Fibroblast of mammary gland (primary cell): Measurements from ENCODE around the gene WHRN.

ENCODE experiments used
- DNase-seq: peaks from one replicate; pipeline ENCODE4 v3.0.0-alpha.2; 2010; ENCODE audit warnings: low read depth
- H3K4me3 ChIP-seq: 2 replicates; pipeline ENCODE4 v1.5.1; 2011; ENCODE audit warnings: low read depth, mild to moderate bottlenecking, low read length, moderate library complexity; ENCODE audit not compliant: control insufficient read depth
- TF ChIP-seq, protein P1 (sequence below): conservative IDR thresholded peaks from 2 replicates; pipeline ENCODE4 v1.5.1; 2011; ENCODE audit warnings: low read depth, low read length, inconsistent platforms; ENCODE audit not compliant: control insufficient read depth, insufficient read depth

The WHRN gene

DNA sequence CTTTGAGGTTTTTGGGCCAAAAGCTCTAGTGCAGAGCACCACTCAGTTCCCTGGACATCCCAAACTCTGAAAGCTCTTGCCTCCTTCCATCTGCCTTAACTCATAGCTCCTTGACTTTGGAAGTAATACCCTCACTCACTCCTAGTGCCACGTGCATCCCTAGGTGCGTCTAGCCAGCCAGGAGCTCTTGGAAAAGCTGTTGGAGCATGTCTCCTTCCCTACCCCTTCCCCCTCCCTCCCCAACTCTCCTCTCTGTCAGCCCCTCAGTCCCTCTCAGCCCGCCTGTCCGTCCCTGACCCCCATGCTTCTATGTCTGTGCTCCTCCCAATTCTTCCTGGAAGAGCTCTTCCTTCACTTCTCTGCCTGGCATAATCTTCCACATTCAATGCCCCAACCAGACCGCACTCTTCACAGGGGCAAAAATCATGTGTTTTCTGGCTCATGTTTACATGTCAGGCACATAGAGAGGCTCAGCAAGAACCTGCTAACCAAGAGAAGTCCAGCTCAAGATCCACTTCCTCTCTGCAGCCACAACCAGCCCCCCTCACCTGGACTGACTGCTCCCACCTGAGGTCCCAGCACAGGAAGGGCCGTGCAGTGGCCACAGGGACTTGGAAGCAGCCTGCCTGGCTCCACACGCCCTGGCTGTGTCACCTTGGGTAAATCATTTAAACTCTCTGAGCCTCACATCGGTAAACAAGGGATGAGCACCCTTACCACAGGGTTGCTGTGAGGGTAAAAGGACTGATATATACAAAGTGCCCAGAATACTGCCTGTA, 58.4 kb downstream of the WHRN start:
- TF ChIP-seq, protein P1, sequence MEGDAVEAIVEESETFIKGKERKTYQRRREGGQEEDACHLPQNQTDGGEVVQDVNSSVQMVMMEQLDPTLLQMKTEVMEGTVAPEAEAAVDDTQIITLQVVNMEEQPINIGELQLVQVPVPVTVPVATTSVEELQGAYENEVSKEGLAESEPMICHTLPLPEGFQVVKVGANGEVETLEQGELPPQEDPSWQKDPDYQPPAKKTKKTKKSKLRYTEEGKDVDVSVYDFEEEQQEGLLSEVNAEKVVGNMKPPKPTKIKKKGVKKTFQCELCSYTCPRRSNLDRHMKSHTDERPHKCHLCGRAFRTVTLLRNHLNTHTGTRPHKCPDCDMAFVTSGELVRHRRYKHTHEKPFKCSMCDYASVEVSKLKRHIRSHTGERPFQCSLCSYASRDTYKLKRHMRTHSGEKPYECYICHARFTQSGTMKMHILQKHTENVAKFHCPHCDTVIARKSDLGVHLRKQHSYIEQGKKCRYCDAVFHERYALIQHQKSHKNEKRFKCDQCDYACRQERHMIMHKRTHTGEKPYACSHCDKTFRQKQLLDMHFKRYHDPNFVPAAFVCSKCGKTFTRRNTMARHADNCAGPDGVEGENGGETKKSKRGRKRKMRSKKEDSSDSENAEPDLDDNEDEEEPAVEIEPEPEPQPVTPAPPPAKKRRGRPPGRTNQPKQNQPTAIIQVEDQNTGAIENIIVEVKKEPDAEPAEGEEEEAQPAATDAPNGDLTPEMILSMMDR, result no peak
- no peak for DNase-seq

GRCh38 chr9:114446036-114446435, 59.2 kb downstream of the WHRN start:
- H3K4me3 ChIP-seq, result no peak overlapping the region
- peak; percentile 30 for DNase-seq
- TF ChIP-seq, protein P1, result no peak

More for the DNA sequence above, 58.4 kb downstream of the WHRN start:
- H3K4me3 ChIP-seq, result no peak overlapping the region

- TF ChIP-seq, protein P1, result no peak
- no peak overlapping the region for H3K4me3 ChIP-seq
- DNase-seq, result no peak
Observed at GRCh38 chr9:114445616-114446015, 59.7 kb downstream of the WHRN start.

- no peak for DNase-seq
- TF ChIP-seq, protein P1, result no peak
- no peak overlapping the region for H3K4me3 ChIP-seq
Observed at GRCh38 chr9:114442022-114442421, 63.3 kb downstream of the WHRN start.

GRCh38 chr9:114437401-114437893, 67.8 kb downstream of the WHRN start:
- no peak for DNase-seq
- TF ChIP-seq, protein P1, result no peak

DNA sequence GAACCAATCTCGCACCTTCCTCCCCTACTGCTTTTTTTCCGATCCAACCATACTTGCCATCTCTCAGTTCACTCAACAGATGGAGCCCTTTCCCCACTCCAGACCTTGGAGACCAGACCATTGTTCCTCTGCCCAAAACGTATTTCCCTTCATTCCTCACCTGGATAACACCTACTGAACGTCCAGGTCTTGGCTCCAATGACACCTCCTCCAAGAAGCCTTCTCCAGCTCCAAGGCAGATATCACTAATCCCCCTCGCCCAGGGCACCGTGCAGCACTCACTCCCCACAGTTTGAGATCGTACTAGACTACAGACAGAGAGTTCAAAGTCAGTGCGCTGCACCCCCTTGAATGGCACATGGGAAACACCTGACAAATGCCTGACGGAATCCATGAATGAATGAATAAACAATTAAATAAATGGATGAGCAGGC, 70.4 kb downstream of the WHRN start:
- peak; percentile 38 for DNase-seq
- TF ChIP-seq, protein P1, result peak; percentile 65
- no peak overlapping the region for H3K4me3 ChIP-seq

More at GRCh38 chr9:114437401-114437893, 67.8 kb downstream of the WHRN start:
- no peak overlapping the region for H3K4me3 ChIP-seq

DNA sequence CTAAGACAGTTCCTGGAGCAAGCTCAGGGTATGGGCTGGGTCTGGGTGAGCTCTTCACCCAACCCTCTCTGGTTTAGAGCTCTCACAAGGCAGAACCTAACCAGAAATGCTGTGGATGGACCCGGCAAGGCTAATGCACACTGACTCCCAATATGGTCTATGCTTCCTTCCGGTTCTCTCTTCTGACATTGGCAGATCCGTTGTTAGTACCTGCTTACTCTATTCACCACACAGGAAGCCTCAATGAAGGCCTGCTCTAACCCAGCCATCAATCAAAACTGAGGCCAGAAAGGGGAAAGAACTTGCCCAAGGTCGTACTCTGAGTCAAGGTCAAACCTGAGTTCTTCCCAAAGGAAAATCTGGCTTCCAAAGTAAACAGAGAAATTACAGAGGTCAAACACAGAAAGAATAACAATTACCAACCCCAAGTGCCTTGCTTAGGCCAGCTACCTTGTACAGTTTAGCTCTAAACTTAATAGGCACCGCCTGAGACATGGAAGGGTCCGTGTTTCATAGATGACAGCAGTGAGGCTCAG, 71.5 kb downstream of the WHRN start:
- no peak overlapping the region for H3K4me3 ChIP-seq
- DNase-seq, result no peak
- TF ChIP-seq, protein P1, result no peak
